Kidney epithelial cell (primary cell): ENCODE results near the gene PIEZO2. TPM values are rescaled to one million over a fixed set of nuclear protein-coding genes. Genes with fewer than 3 reads are reported as not detected.

Experiments
- DNase-seq: peaks from one replicate; pipeline ENCODE4 v3.0.0-alpha.2; 2010; ENCODE audit warnings: low read depth
- H3K27me3 ChIP-seq: 2 replicates; pipeline ENCODE4 v1.6.0; 2011; ENCODE audit warnings: low read length; ENCODE audit not compliant: control insufficient read depth, insufficient read depth
- H3K36me3 ChIP-seq: 2 replicates; pipeline ENCODE4 v1.5.1; 2011; ENCODE audit warnings: low read length; ENCODE audit not compliant: control insufficient read depth, insufficient read depth
- H3K4me3 ChIP-seq: 2 replicates; pipeline ENCODE4 v1.5.1; 2011; ENCODE audit warnings: low read depth, mild to moderate bottlenecking, control low read depth, low read length
- total RNA-seq: library from RNA; depleted of rRNA; stranded (reverse); fragments of >200 nt; gene quantifications from 2 replicates; pipeline ENCODE4 v1.2.3, GENCODE V29; 2015
- TF ChIP-seq, protein P1 (sequence below): IDR thresholded peaks from 2 replicates; pipeline ENCODE4 v1.5.1; 2011; ENCODE audit warnings: mild to moderate bottlenecking, moderate library complexity, low read length, control low read depth, inconsistent platforms; ENCODE audit not compliant: insufficient read depth, poor library complexity, severe bottlenecking

PIEZO2 gene
- total RNA-seq, 1 donor from 2014 or later: 1.8 TPM

DNA sequence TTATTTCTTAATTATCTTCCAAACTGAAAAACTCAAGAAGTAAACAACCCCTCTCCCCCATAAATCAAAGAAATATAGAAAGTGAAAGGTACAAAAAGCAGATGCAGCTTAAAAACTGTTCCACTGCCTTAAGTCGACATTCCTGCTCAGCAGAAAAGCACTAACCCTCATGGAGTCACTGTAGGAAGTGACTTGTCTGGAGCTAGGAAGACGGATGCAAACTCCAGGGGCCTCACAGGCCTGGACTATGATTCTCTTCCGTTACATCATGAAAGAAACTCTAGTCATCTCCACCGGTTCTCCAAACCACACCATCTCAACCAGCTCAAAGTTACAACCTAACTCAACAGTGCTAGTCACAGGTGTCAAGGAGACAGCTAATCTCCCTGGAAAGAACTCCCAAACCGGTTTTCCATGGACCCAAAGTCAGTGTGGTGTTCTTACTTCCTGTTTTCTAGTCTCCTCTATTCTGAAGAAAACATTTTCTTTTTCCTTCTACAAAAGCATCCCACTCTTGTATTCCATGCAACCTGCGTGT, 128.4 kb downstream of the PIEZO2 start:
- TF ChIP-seq, protein P1, sequence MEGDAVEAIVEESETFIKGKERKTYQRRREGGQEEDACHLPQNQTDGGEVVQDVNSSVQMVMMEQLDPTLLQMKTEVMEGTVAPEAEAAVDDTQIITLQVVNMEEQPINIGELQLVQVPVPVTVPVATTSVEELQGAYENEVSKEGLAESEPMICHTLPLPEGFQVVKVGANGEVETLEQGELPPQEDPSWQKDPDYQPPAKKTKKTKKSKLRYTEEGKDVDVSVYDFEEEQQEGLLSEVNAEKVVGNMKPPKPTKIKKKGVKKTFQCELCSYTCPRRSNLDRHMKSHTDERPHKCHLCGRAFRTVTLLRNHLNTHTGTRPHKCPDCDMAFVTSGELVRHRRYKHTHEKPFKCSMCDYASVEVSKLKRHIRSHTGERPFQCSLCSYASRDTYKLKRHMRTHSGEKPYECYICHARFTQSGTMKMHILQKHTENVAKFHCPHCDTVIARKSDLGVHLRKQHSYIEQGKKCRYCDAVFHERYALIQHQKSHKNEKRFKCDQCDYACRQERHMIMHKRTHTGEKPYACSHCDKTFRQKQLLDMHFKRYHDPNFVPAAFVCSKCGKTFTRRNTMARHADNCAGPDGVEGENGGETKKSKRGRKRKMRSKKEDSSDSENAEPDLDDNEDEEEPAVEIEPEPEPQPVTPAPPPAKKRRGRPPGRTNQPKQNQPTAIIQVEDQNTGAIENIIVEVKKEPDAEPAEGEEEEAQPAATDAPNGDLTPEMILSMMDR: no peak
- Histone ChIP-seq H3K4me3 (no peak overlapping the region), H3K36me3 (no peaks in the 10 kb centered on the region), H3K27me3 (no peaks in the 10 kb centered on the region)
- no peak for DNase-seq

DNA sequence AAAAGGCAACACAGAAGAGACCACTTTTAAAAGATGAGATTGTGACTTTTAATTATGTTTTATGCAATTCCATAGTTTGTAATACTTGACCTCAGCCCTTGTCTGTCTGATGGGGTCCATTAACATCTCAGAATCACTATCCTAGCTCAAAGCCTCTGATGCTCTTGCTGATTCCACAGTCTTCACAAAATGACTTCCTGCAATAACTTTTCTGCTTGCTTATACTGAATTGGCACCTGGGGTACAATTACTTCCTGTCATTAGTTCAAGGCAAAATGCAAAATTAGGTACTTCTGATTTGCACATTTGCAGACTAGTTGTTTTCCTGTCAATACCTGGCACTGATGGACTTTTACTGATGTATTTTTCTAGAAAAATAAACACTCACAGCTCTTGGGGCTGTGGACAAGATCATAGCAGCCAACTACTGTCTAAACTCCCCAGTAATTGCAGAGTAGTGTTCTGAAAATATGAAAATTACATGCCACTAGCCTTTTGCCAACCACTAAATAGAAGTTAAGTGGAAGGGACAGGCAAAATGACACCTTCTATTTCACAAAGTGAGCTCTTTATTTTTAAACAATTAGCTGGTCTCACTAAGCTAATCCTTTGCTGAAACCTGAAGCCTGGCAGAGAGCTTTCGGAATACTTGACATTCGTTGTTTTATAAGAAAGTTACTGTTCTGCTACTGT, 129.1 kb downstream of the PIEZO2 start:
- no peaks in the 10 kb centered on the region for H3K36me3 ChIP-seq
- TF ChIP-seq, protein P1: no peak
- DNase-seq: no peak
- H3K4me3 ChIP-seq: no peak overlapping the region
- no peaks in the 10 kb centered on the region for H3K27me3 ChIP-seq

DNA sequence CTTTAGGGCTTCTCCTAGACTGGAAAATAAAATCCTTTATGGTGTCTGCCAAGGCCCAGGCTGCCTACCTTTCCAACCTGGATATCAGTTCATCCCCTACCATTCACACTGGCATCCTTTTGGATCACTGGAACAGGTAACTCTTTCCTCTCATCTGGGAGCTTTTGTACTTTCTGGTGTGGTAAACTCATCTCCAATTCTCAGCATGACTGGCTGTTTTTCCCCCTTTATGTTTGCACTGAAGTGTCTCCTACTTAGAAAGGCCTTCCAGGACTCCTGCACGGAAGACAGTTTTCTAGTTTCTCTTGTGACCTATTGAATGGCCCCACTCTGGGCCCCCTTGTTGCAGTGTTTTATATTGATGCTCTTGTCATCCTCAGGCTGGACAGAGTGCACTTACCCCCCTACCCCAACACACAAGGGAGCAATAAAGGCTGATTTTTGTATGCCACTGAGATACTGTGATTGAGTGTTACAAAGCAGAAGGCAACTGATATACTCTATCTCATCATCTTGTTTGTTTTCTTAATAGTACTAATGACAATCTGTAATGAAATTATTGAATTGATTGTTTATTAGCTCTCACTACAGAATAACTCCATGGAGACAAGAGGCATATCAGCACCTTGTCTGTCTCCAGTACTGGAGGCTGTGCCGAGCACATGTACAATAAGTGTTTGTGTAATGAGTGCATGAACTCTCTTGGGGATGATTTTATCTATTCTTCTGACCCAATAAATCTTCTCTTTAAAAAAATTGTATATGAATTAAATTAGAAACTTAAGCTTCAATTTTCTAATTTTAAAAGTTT, 129.9 kb downstream of the PIEZO2 start:
- no peak overlapping the region for H3K4me3 ChIP-seq
- DNase-seq: no peak
- H3K27me3 ChIP-seq: no peaks in the 10 kb centered on the region
- TF ChIP-seq, protein P1: no peak
- H3K36me3 ChIP-seq: no peaks in the 10 kb centered on the region

DNA sequence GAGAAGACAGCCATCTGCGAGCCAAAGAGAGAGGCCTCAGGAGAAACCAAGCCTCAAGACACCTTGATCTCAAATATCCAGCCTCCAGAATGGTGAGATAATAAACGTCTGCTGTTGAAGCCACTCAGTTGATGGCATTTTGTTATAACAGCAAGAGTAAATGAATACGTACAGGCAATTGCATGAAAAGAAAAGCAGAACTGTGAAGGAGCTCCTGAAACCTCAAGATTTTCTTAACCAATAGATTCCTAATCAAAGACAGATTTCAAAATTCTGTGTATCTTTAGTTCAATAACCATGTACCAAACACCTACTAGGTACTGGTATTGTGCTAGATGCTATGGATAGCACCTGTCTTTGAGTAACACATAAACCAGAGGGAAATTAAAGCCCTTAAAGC, 139.5 kb downstream of the PIEZO2 start:
- TF ChIP-seq, protein P1: no peak
- Histone ChIP-seq H3K36me3 (no peaks in the 10 kb centered on the region), H3K4me3 (no peak overlapping the region), H3K27me3 (no peaks in the 10 kb centered on the region)
- no peak for DNase-seq

DNA sequence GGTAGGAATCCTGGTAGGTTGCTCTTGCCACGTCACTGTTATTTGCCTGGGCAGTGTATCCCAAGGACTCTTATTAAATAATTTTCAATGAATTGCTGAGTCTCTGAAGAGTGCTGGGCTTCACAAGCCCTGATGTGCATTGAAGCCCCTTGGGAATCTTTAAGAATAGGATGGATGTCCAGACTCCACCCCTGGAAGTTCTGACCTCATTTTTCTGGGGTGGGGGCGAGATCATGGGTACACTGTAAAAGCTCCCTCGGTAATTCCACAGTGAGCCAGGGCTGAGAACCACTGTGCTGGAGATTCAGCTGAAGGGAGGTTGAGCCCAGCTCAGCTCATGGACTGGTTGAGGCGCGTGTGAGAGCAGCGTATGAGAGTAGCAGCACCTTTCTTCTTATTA, 140.2 kb downstream of the PIEZO2 start:
- no peak for DNase-seq
- TF ChIP-seq, protein P1: no peak
- no peaks in the 10 kb centered on the region for H3K27me3 ChIP-seq
- H3K4me3 ChIP-seq: no peak overlapping the region
- no peaks in the 10 kb centered on the region for H3K36me3 ChIP-seq

DNA sequence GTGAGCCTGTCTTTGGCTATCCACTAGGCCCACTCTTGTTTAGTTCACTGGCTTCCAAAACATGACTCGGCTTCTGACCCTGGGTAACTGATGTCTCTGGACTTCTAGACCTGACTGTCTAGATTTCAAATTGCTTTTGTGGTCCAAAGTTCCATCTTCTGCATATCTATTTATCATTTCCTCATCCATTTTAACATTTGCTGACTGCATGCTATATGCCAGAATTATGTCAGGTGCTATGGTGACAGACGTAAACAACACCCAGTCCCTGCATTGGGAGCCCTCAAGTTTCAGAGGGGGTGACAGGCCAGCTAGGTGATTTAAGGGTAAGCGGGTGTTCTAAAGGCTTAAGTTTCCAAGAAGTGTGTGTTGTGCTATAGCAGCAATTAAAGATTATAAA, 140.9 kb downstream of the PIEZO2 start:
- no peak overlapping the region for H3K4me3 ChIP-seq
- no peaks in the 10 kb centered on the region for H3K27me3 ChIP-seq
- DNase-seq: no peak
- TF ChIP-seq, protein P1: no peak
- no peaks in the 10 kb centered on the region for H3K36me3 ChIP-seq
